ENCODE data around the gene SCNM1. TPM values are rescaled to one million over a fixed set of nuclear protein-coding genes. Genes with fewer than 3 reads are reported as not detected.
"Not testable (repeated sequence)": the region's sequence is repeated elsewhere in the genome, so short reads cannot be mapped to it uniquely, and the experiment has no call there.

Gene SCNM1
- total RNA-seq, 1 donor from 2014 or later: 22.1 TPM

- no peak for DNase-seq (ENCODE audit: extremely low spot score in 2 of 2)
- H3K4me3 ChIP-seq: no peak overlapping the region
- no peaks in the 10 kb centered on the region for H3K9me3 ChIP-seq
- H3K4me1 ChIP-seq: peaks cover 29% of the 10 kb centered on the region
- TF ChIP-seq POLR2AphosphoS5 (IDR thresholded peaks at IDR 0.05; ENCODE audit: insufficient read depth in 1 of 2, low read depth in 1 of 2) (no peak), POLR2A (IDR thresholded peaks at IDR 0.05) (no peak), CTCF (IDR thresholded peaks at IDR 0.05) (no peak)
- intact Hi-C loops (cut with DNase I): no loop called here
- H3K36me3 ChIP-seq: no peaks in the 10 kb centered on the region
- no peak overlapping the region for H3K27ac ChIP-seq
- H3K27me3 ChIP-seq: no peaks in the 10 kb centered on the region
These were observed 27.4 kb downstream of the SCNM1 start for GRCh38 chr1:151193304-151193703.

GRCh38 chr1:151193856-151194255, 27.9 kb downstream of the SCNM1 start:
- TF ChIP-seq POLR2A (IDR thresholded peaks at IDR 0.05): no peak
- no peak for TF ChIP-seq POLR2AphosphoS5 (IDR thresholded peaks at IDR 0.05; ENCODE audit: insufficient read depth in 1 of 2, low read depth in 1 of 2)
- TF ChIP-seq CTCF (IDR thresholded peaks at IDR 0.05): no peak
- H3K9me3 ChIP-seq: no peaks in the 10 kb centered on the region
- H3K27me3 ChIP-seq: no peaks in the 10 kb centered on the region
- H3K27ac ChIP-seq: no peak overlapping the region
- no peak for DNase-seq (ENCODE audit: extremely low spot score in 2 of 2)
- H3K4me1 ChIP-seq: peaks cover 23% of the 10 kb centered on the region
- H3K36me3 ChIP-seq: no peaks in the 10 kb centered on the region
- H3K4me3 ChIP-seq: no peak overlapping the region
- intact Hi-C loops (cut with DNase I): no loop called here

GRCh38 chr1:151194894-151195594, 29.1 kb downstream of the SCNM1 start:
- H3K9me3 ChIP-seq; H3K36me3 ChIP-seq; intact Hi-C loops (cut with DNase I); H3K27me3 ChIP-seq: not testable (repeated sequence)
- Histone ChIP-seq H3K4me1 (peaks cover 26% of the 10 kb centered on the region), H3K27ac (peak overlapping the region; percentile 65), H3K4me3 (peak overlapping the region in 1 of 2 donors; percentile 24)
- peak in 1 of 2 donors; percentile 92 for DNase-seq (ENCODE audit: extremely low spot score in 2 of 2)
- peak in 1 of 2 donors; percentile 72 for TF ChIP-seq POLR2AphosphoS5 (IDR thresholded peaks at IDR 0.05; ENCODE audit: insufficient read depth in 1 of 2, low read depth in 1 of 2)

GRCh38 chr1:151196292-151196800, 30.4 kb downstream of the SCNM1 start:
- Histone ChIP-seq H3K4me3 (peak overlapping the region in 1 of 2 donors; percentile 24), H3K27me3 (no peaks in the 10 kb centered on the region), H3K9me3 (no peaks in the 10 kb centered on the region), H3K36me3 (no peaks in the 10 kb centered on the region), H3K4me1 (peaks cover 33% of the 10 kb centered on the region), H3K27ac (peak overlapping the region; percentile 65)
- no peak for DNase-seq (ENCODE audit: extremely low spot score in 2 of 2)
- intact Hi-C loops (cut with DNase I): no loop called here
- no peak for TF ChIP-seq POLR2A (IDR thresholded peaks at IDR 0.05)
- peak in 2 of 3 experiments; percentile 26 to 42 for TF ChIP-seq CTCF (IDR thresholded peaks at IDR 0.05)
- peak in 1 of 2 donors; percentile 74 for TF ChIP-seq POLR2AphosphoS5 (IDR thresholded peaks at IDR 0.05; ENCODE audit: insufficient read depth in 1 of 2, low read depth in 1 of 2)

GRCh38 chr1:151197863-151198253, 31.9 kb downstream of the SCNM1 start:
- Histone ChIP-seq H3K27me3 (no peaks in the 10 kb centered on the region), H3K4me1 (peaks cover 46% of the 10 kb centered on the region), H3K9me3 (no peaks in the 10 kb centered on the region), H3K36me3 (peaks cover 0 to 6% of the 10 kb centered on the region in 2 donors), H3K27ac (peak overlapping the region; percentile 88), H3K4me3 (peak overlapping the region; percentile 77 to 93)
- intact Hi-C loops (cut with DNase I): loop anchor here (2.0 kb wide), 1 partner anchor 55 kb away; no protein-coding TSS in a partner anchor
- TF ChIP-seq POLR2AphosphoS5 (IDR thresholded peaks at IDR 0.05; ENCODE audit: insufficient read depth in 1 of 2, low read depth in 1 of 2) (no peak), CTCF (IDR thresholded peaks at IDR 0.05) (no peak), POLR2A (IDR thresholded peaks at IDR 0.05) (no peak)
- no peak for DNase-seq (ENCODE audit: extremely low spot score in 2 of 2)
